GM12878 (cell line): Measurements from ENCODE around the gene CCDC106. TPM values are rescaled to one million over a fixed set of nuclear protein-coding genes. Genes with fewer than 3 reads are reported as not detected.

ENCODE experiments used
- CBX5 ChIP-seq: sonication (generic); IDR thresholded peaks from 2 replicates; pipeline ENCODE4 v1.6.1; 2016; ENCODE audit warnings: low read depth, moderate library complexity, mild to moderate bottlenecking, inconsistent platforms
- CHD4 ChIP-seq: fragments of 200-600 bp; sonication (generic); IDR thresholded peaks from 2 replicates; pipeline ENCODE4 v1.6.1; 2016; ENCODE audit warnings: mild to moderate bottlenecking
- CREM ChIP-seq: IDR thresholded peaks from 2 replicates; pipeline ENCODE4 v1.6.1; 2014; ENCODE audit warnings: antibody characterized with exemption, low read depth
- CUX1 ChIP-seq: IDR thresholded peaks from 2 replicates; pipeline ENCODE4 v1.6.1; 2012; ENCODE audit warnings: improper control_type of control experiment, low read depth, low read length; ENCODE audit not compliant: insufficient replicate concordance
- E4F1 ChIP-seq: fragments of 450-650 bp; IDR thresholded peaks from 2 replicates; pipeline ENCODE4 v1.6.1; 2018; ENCODE audit warnings: borderline replicate concordance, mild to moderate bottlenecking; ENCODE audit not compliant: partially characterized antibody
- GATAD2B ChIP-seq: fragments of 450-650 bp; conservative IDR thresholded peaks from 2 replicates; pipeline ENCODE4 v1.6.1; 2017; ENCODE audit warnings: low read depth, mild to moderate bottlenecking, moderate library complexity
- HCFC1 ChIP-seq: fragments of 150-350 bp; IDR thresholded peaks from 2 replicates; pipeline ENCODE4 v1.6.1; 2014; ENCODE audit warnings: low read length
- IKZF1 ChIP-seq: fragments of 450-650 bp; conservative IDR thresholded peaks from 2 replicates; pipeline ENCODE4 v1.6.1; 2017; ENCODE audit warnings: antibody characterized with exemption, mild to moderate bottlenecking
- JUNB ChIP-seq: IDR thresholded peaks from 2 replicates; pipeline ENCODE4 v1.6.1; 2016; ENCODE audit warnings: antibody characterized with exemption, mild to moderate bottlenecking
- MEF2B ChIP-seq: fragments of 450-650 bp; IDR thresholded peaks from 2 replicates; pipeline ENCODE4 v1.6.1; 2018; ENCODE audit warnings: mild to moderate bottlenecking, moderate library complexity; ENCODE audit not compliant: partially characterized antibody, poor library complexity, severe bottlenecking
- MLLT1 ChIP-seq: fragments of 450-650 bp; IDR thresholded peaks from 2 replicates; pipeline ENCODE4 v1.6.1; 2016; ENCODE audit warnings: mild to moderate bottlenecking
- MTA2 ChIP-seq: fragments of 450-650 bp; IDR thresholded peaks from 2 replicates; pipeline ENCODE4 v1.6.1; 2016; ENCODE audit warnings: low read depth, mild to moderate bottlenecking, moderate library complexity
- NR2F1 ChIP-seq: fragments of 450-650 bp; conservative IDR thresholded peaks from 2 replicates; pipeline ENCODE4 v1.6.1; 2017; ENCODE audit warnings: mild to moderate bottlenecking
- PKNOX1 ChIP-seq: fragments of 450-650 bp; IDR thresholded peaks from 2 replicates; pipeline ENCODE4 v1.6.1; 2016; ENCODE audit warnings: mild to moderate bottlenecking
- PML ChIP-seq: IDR thresholded peaks from 2 replicates; pipeline ENCODE4 v1.6.1; 2012; ENCODE audit warnings: low read length, inconsistent platforms
- POLR2AphosphoS5 ChIP-seq: IDR thresholded peaks from 2 replicates; pipeline ENCODE4 v1.6.1; 2011; ENCODE audit warnings: mild to moderate bottlenecking, low read length, inconsistent platforms
- RELA ChIP-seq: fragments of 450-650 bp; IDR thresholded peaks from 2 replicates; pipeline ENCODE4 v1.8.0; 2014; ENCODE audit warnings: borderline replicate concordance; ENCODE audit not compliant: partially characterized antibody
- STAT1 ChIP-seq: fragments of 450-650 bp; conservative IDR thresholded peaks from 2 replicates; pipeline ENCODE4 v1.6.1; 2014; ENCODE audit warnings: antibody characterized with exemption, mild to moderate bottlenecking
- USF1 ChIP-seq: IDR thresholded peaks from 2 replicates; pipeline ENCODE4 v1.6.1; 2011; ENCODE audit warnings: borderline replicate concordance, low read depth, mild to moderate bottlenecking, moderate library complexity, mixed read lengths, low read length; ENCODE audit not compliant: insufficient read depth; ENCODE audit errors: extremely low read length
- ZZZ3 ChIP-seq: IDR thresholded peaks from 2 replicates; pipeline ENCODE4 v1.6.1; 2011; ENCODE audit warnings: low read depth; ENCODE audit not compliant: control insufficient read depth, insufficient read length
- polyA plus RNA-seq, 11 experiments: library from polyadenylated mRNA; depleted of rRNA in 4 of 11; unstranded in 6 of 11; stranded (reverse) in 5 of 11; fragments of >200 nt; fragmentation: Nextera tagmentation in 4 of 11; fragmentation: Illumina TruSeq in 1 of 11; extraction: Ambion mirVana in 4 of 11; extraction: Trizol in 1 of 11; gene quantifications; 1 replicate in 1 of 11; 2 replicates in 10 of 11; pipeline versions ENCODE4 v1.2.1 to v1.2.3, GENCODE V29; 2011 to 2016; ENCODE audit warnings: inconsistent platforms in 2 of 11, missing spikeins in 2 of 11, low read depth in 1 of 11
- total RNA-seq, 4 experiments: library from RNA; depleted of rRNA in 3 of 4; stranded (reverse); fragments of >200 nt in 3 of 4; fragmentation: Illumina TruSeq in 1 of 4; extraction: Trizol in 1 of 4; gene quantifications; 2 replicates each; pipeline versions ENCODE4 v1.2.1 to v1.2.3, GENCODE V29; 2013 to 2021

CCDC106 gene
- total and polyA plus RNA-seq, 10 of the 15 experiments (the other 5 are each of a cell fraction or from before 2014, with no cell fraction given), result 0.04 to 35.9 (median 19.8) TPM

- TF ChIP-seq RELA, result peak; percentile 13
- no peak for TF ChIP-seq STAT1
- no peak for TF ChIP-seq CHD4
- no peak for TF ChIP-seq JUNB
- no peak; the same call in 1 of the 2 replicates for TF ChIP-seq HCFC1
- TF ChIP-seq POLR2AphosphoS5, result peak; percentile 73; the same call in 1 of the 2 replicates
- TF ChIP-seq USF1, result no peak
- peak; percentile 37 for TF ChIP-seq MEF2B
- no peak for TF ChIP-seq CUX1
- TF ChIP-seq GATAD2B, result peak; percentile 77
- peak; percentile 76; the same call in 1 of the 2 replicates for TF ChIP-seq CBX5
- peak; percentile 64; the same call in 1 of the 2 replicates for TF ChIP-seq MTA2
- TF ChIP-seq CREM, result peak; percentile 68
- peak; percentile 38 for TF ChIP-seq E4F1
- TF ChIP-seq IKZF1, result peak; percentile 94
- TF ChIP-seq NR2F1, result peak; percentile 100
- TF ChIP-seq MLLT1, result no peak; the same call in none of the 2 replicates
- no peak for TF ChIP-seq ZZZ3
- TF ChIP-seq PML, result no peak
- peak; percentile 37; the same call in 1 of the 2 replicates for TF ChIP-seq PKNOX1
These were observed 30.2 kb downstream of the CCDC106 start (continued) for GRCh38 chr19:55678121-55678671.
